ENCODE results near the gene FBN1. TPM values are rescaled to one million over a fixed set of nuclear protein-coding genes. Genes with fewer than 3 reads are reported as not detected.

Gene FBN1
- total RNA-seq, 4 donors from 2014 or later = 128 to 325 (median 215) TPM

GRCh38 chr15:48481802-48482201, 163.7 kb downstream of the FBN1 start:
- TF ChIP-seq, protein P1, sequence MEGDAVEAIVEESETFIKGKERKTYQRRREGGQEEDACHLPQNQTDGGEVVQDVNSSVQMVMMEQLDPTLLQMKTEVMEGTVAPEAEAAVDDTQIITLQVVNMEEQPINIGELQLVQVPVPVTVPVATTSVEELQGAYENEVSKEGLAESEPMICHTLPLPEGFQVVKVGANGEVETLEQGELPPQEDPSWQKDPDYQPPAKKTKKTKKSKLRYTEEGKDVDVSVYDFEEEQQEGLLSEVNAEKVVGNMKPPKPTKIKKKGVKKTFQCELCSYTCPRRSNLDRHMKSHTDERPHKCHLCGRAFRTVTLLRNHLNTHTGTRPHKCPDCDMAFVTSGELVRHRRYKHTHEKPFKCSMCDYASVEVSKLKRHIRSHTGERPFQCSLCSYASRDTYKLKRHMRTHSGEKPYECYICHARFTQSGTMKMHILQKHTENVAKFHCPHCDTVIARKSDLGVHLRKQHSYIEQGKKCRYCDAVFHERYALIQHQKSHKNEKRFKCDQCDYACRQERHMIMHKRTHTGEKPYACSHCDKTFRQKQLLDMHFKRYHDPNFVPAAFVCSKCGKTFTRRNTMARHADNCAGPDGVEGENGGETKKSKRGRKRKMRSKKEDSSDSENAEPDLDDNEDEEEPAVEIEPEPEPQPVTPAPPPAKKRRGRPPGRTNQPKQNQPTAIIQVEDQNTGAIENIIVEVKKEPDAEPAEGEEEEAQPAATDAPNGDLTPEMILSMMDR (IDR thresholded peaks at IDR 0.05; ENCODE audit: low read depth) = no peak

- TF ChIP-seq, protein P1 (IDR thresholded peaks at IDR 0.05; ENCODE audit: low read depth) = no peak
Observed at GRCh38 chr15:48479751-48480150, 165.8 kb downstream of the FBN1 start.

- TF ChIP-seq, protein P1 (IDR thresholded peaks at IDR 0.05; ENCODE audit: low read depth) = no peak
Observed at GRCh38 chr15:48478581-48478980, 166.9 kb downstream of the FBN1 start.

- TF ChIP-seq, protein P1 (IDR thresholded peaks at IDR 0.05; ENCODE audit: low read depth) = no peak
Observed at GRCh38 chr15:48477795-48478360, 167.6 kb downstream of the FBN1 start.

DNA sequence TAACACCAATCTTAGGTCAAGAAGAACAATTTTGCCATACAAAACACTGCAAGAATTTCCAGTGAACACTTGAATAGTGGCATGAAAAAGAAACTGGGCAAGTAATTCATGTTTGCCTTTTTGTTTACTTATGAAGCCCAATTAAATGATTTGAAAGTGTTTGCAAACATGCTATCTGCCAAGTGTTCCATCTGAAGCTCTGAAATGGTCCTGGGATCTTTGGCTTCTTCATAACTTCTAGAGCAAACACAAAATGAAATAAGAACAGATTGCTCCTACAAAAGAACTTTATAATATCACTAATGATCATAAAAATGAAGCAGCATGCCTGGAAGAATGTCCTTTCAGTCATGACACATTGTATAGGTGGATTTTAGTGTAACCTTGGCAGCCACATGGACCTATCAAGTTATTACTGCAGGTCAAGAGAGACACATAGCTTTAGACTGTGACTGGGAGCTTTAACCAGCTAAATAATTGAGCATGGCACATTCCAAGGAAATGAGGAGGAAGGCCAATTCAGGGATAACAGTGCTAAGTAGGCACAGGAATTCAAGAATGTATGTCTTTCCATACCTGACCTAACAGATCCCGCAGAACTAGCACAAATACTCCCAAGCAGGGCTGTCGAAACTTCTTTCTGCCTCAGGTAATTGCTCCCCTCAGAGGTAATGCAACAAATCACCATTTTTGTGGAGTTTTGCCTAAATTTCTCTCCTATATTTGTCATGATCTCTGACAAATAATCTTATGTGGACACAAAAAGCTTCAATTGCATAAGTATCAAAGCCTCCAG, 169.7 kb downstream of the FBN1 start:
- TF ChIP-seq, protein P1 (IDR thresholded peaks at IDR 0.05; ENCODE audit: low read depth) = no peak

DNA sequence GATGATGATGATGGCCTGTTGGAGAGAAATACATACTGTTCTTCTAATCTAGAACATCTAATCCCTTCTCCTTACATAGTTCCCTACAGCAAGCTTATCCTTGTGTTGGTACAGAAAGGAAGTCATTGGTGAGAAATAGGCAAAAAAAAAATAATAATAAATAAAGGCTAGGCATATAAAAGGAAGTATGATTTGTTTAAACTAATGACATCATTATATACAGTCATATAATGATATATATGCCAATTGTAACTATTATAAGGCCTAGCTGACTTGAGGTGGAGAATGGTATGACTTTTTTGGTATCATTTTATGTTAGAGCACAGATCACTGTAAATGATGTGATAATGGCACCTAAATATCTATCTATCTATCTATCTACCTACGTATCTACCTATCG, 171.8 kb downstream of the FBN1 start:
- TF ChIP-seq, protein P1 (IDR thresholded peaks at IDR 0.05; ENCODE audit: low read depth) = no peak

GRCh38 chr15:48472756-48473155, 172.8 kb downstream of the FBN1 start:
- TF ChIP-seq, protein P1 (IDR thresholded peaks at IDR 0.05; ENCODE audit: low read depth) = no peak

Data from subcutaneous adipose tissue (tissue), 4 donors.